Raji (cell line): ENCODE data around the gene RGS11.

Experiments
- POLR2A ChIP-seq: IDR thresholded peaks from 2 replicates; pipeline ENCODE4 v1.6.1; 2011; ENCODE audit warnings: low read depth, low read length, control low read depth; ENCODE audit not compliant: insufficient read depth

RGS11 gene

GRCh38 chr16:276426-277077, 808 bp upstream of the RGS11 start:
- no peak for TF ChIP-seq POLR2A

GRCh38 chr16:275041-275641, 603 bp downstream of the RGS11 start:
- TF ChIP-seq POLR2A: no peak

GRCh38 chr16:273547-274421, 2.0 kb downstream of the RGS11 start:
- no peak for TF ChIP-seq POLR2A

- TF ChIP-seq POLR2A: no peak
Observed at GRCh38 chr16:272633-273546, 2.9 kb downstream of the RGS11 start.

GRCh38 chr16:270381-271255, 5.1 kb downstream of the RGS11 start:
- no peak for TF ChIP-seq POLR2A

GRCh38 chr16:269061-269796, 6.5 kb downstream of the RGS11 start:
- TF ChIP-seq POLR2A: no peak

GRCh38 chr16:268141-269053, 7.3 kb downstream of the RGS11 start:
- no peak for TF ChIP-seq POLR2A

- no peak for TF ChIP-seq POLR2A
Observed at GRCh38 chr16:266258-267164, 9.2 kb downstream of the RGS11 start.

GRCh38 chr16:265711-266110, 10.0 kb downstream of the RGS11 start:
- no peak for TF ChIP-seq POLR2A

- TF ChIP-seq POLR2A: no peak
Observed at GRCh38 chr16:265002-265529, 10.7 kb downstream of the RGS11 start.

- no peak for TF ChIP-seq POLR2A
Observed at GRCh38 chr16:264440-264951, 11.2 kb downstream of the RGS11 start.
